Measurements from ENCODE around the gene DYRK4. TPM values are rescaled to one million over a fixed set of nuclear protein-coding genes. Genes with fewer than 3 reads are reported as not detected.

Gene DYRK4
- total and polyA plus RNA-seq, 9 donors: 23.7 to 53.9 (median 41.2) TPM

DNA sequence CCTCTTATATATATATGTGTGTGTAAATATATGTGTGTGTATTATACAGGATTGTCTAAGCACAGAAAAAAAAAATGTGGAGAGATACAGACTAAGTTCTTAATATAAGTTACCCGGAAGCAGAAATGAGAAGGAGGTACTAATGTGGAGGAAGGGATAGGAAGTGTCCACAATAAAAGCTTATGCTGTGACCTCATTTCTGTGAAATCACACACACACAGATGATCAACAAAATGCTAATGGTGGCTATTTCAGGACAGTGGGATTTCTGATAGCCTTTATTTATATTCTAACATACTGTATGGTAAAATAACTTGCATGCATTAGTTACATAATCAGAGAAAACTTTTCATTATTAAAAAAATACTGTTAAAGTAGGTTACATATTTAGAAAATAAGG, 31.8 kb upstream of the DYRK4 start:
- 47 to 75% (median 60%) methylated on average over 1 of the region's 1 CpG for WGBS, 3 donors
- Histone ChIP-seq H3K4me3 (no peak overlapping the region), H3K27me3 (no peaks in the 10 kb centered on the region), H3K4me1 (ENCODE audit: insufficient read depth) (no peaks in the 10 kb centered on the region), H3K36me3 (no peaks in the 10 kb centered on the region), H3K9me3 (no peaks in the 10 kb centered on the region), H3K27ac (no peak overlapping the region)
- TF ChIP-seq EP300 (IDR thresholded peaks at IDR 0.05): no peak
- no peak for TF ChIP-seq POLR2A (IDR thresholded peaks at IDR 0.05)
- TF ChIP-seq CTCF (IDR thresholded peaks at IDR 0.05): no peak
- intact Hi-C loops (cut with DNase I): no loop called here
- no peak for DNase-seq

DNA sequence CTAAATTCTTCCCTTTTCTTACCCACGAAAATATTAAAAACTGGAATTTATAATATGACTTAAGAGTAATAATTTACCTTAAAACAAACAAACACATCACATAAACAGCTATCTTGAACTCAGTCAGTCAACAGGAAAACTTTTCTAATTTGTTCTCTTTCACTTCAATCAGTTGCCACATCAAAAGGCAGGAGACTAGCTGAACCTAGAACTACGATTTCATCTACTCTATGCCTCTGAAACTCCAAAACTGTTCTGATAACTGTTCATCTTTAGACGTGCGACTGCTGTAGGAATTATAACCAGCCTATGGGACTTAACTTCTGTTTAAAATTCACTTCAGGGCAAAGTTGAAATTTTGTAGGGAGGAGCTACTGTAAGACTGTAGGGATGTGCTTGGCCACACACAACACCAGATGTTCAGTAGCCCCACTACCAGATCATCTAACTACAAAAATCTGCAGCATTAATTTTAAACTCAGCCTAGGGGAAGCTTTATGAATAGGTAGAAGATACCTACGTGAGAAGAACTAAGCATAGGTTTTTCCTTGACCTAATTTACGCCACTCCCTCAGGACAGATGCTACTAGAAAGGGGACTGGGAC, 30.9 kb upstream of the DYRK4 start:
- 81 to 83% (median 83%) methylated on average over 6 of the region's 6 CpGs for WGBS, 3 donors
- H3K4me1 ChIP-seq (ENCODE audit: insufficient read depth): no peaks in the 10 kb centered on the region
- no peak for TF ChIP-seq CTCF (IDR thresholded peaks at IDR 0.05)
- TF ChIP-seq EP300 (IDR thresholded peaks at IDR 0.05): no peak
- TF ChIP-seq POLR2A (IDR thresholded peaks at IDR 0.05): no peak
- H3K4me3 ChIP-seq: no peak overlapping the region
- no peak for DNase-seq
- no peaks in the 10 kb centered on the region for H3K9me3 ChIP-seq
- intact Hi-C loops (cut with DNase I): no loop called here
- H3K36me3 ChIP-seq: no peaks in the 10 kb centered on the region
- H3K27ac ChIP-seq: no peak overlapping the region
- H3K27me3 ChIP-seq: no peaks in the 10 kb centered on the region

DNA sequence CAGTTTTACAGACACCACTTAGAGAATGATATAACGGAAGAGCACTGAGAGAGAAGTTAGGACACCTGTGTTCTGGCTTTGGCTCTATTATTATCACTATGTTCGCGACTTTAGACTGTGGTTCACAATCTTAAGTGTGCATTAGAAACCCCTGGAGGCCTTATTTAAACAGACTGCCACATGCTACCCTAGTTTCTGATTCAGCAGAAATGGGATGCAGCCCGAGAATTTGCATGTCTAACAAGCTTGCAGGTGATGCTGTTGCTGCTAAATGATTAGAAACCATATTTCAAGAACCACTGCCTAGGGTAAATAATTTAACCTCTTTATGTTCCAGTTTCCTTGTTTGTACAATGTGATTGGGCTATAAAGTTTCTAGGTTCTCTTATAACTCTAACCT, 26.9 kb upstream of the DYRK4 start:
- no peak for DNase-seq
- H3K4me1 ChIP-seq (ENCODE audit: insufficient read depth): no peaks in the 10 kb centered on the region
- no peak overlapping the region for H3K27ac ChIP-seq
- intact Hi-C loops (cut with DNase I): no loop called here
- no peaks in the 10 kb centered on the region for H3K9me3 ChIP-seq
- no peaks in the 10 kb centered on the region for H3K36me3 ChIP-seq
- no peak overlapping the region for H3K4me3 ChIP-seq
- no peak for TF ChIP-seq EP300 (IDR thresholded peaks at IDR 0.05)
- no peak for TF ChIP-seq CTCF (IDR thresholded peaks at IDR 0.05)
- no peak for TF ChIP-seq POLR2A (IDR thresholded peaks at IDR 0.05)
- WGBS, 3 donors: 90 to 93% (median 91%) methylated on average over 4 of the region's 4 CpGs
- no peaks in the 10 kb centered on the region for H3K27me3 ChIP-seq

DNA sequence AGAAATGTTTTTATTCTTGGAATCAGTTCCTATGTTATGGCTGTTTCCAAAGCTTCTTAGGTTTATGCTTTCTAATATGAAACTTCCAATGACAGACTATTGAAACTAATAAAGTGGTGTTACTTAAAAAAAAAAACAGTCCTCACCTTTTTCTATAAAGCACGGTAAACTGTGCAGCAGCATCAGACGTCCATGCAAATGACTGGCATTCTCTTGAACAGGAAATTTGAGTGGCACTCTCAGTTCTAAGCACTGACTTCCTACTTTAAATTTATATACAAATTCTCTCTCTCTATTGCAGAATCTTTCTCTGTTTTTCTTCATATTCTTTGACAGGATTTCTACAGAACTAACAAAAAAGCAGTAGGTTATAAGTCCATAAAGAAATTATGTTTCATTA, 26.1 kb upstream of the DYRK4 start:
- H3K27me3 ChIP-seq: no peaks in the 10 kb centered on the region
- no peaks in the 10 kb centered on the region for H3K36me3 ChIP-seq
- no peak overlapping the region for H3K27ac ChIP-seq
- intact Hi-C loops (cut with DNase I): no loop called here
- no peaks in the 10 kb centered on the region for H3K9me3 ChIP-seq
- no peak overlapping the region for H3K4me3 ChIP-seq
- no peak for DNase-seq
- no peaks in the 10 kb centered on the region for H3K4me1 ChIP-seq (ENCODE audit: insufficient read depth)
- TF ChIP-seq CTCF (IDR thresholded peaks at IDR 0.05): no peak
- TF ChIP-seq POLR2A (IDR thresholded peaks at IDR 0.05): no peak
- no peak for TF ChIP-seq EP300 (IDR thresholded peaks at IDR 0.05)
- WGBS, 3 donors: 69 to 78% (median 70%) methylated on average over 2 of the region's 2 CpGs

Data from ovary (tissue), 9 donors.